Measurements from ENCODE around the gene UBQLNL. TPM values are rescaled to one million over a fixed set of nuclear protein-coding genes. Genes with fewer than 3 reads are reported as not detected.

Gene UBQLNL
- total and polyA plus RNA-seq, 4 experiments from 2014 or later: 0.47 to 0.50 TPM; not detected in 2

DNA sequence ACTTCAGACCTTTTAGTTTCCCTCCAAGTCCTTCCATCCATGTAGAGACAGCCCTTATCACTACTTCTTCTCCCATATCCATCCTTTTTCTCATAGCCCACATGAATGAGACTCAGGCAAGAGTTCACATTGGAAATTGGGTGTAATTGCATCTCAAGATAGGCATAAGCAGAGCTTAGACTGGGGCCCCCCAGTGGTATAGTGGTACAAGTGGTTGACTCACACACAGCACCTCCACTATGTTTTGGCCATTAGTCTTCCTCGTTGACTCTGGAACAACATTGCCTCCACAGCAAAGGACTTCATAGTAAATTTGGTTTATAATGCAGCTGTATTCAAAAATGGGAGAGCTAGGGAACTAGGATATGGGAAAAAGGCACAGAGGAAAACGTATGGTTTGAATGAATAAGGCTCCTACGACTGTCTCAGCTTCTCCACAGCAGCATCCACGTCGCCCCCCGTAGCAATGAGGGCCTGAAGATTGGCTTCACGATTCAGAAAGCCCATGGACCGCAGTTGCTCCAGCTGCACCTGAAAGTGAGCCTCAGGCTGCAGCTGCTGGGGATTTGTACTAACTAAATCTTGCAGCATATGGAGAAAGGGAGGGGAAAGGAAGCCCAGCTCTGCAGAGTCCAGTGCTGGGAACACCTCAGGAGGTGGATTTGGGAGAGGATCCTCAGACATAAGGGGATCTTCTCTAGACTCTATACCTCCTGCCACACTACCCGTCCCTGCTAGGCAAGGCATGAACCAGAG, 9.1 kb downstream of the UBQLNL start:
- peaks cover 8 to 11% of the 10 kb centered on the region in 2 donors for H3K27me3 Mint-ChIP-seq
- Histone ChIP-seq H3K27me3 (ENCODE audit: insufficient read depth, low read length) (no peaks in the 10 kb centered on the region), H3K4me1 (ENCODE audit: insufficient read depth, low read length) (no peaks in the 10 kb centered on the region), H3K36me3 (ENCODE audit: insufficient read depth, low read length) (no peaks in the 10 kb centered on the region), H3K4me3 (ENCODE audit: low read length in 2 of 2) (no peak overlapping the region), H3K9me3 (ENCODE audit: control insufficient read depth in 1 of 2, low read length in 2 of 2) (no peaks in the 10 kb centered on the region), H3K27ac (ENCODE audit: low read depth, low read length) (no peak overlapping the region)
- no peaks in the 10 kb centered on the region for H3K4me1 Mint-ChIP-seq
- intact Hi-C loops (cut with micrococcal nuclease): no loop called here
- no peak overlapping the region for H3K27ac Mint-ChIP-seq
- ChIA-PET CTCF (ENCODE audit: partially characterized antibody) (no interaction called here), POLR2A (ENCODE audit: partially characterized antibody) (no interaction called here)
- no peak overlapping the region for H3K4me3 Mint-ChIP-seq
- H3K36me3 Mint-ChIP-seq: no peaks in the 10 kb centered on the region
- no peaks in the 10 kb centered on the region for H3K9me3 Mint-ChIP-seq
- DNase-seq: no peak

DNA sequence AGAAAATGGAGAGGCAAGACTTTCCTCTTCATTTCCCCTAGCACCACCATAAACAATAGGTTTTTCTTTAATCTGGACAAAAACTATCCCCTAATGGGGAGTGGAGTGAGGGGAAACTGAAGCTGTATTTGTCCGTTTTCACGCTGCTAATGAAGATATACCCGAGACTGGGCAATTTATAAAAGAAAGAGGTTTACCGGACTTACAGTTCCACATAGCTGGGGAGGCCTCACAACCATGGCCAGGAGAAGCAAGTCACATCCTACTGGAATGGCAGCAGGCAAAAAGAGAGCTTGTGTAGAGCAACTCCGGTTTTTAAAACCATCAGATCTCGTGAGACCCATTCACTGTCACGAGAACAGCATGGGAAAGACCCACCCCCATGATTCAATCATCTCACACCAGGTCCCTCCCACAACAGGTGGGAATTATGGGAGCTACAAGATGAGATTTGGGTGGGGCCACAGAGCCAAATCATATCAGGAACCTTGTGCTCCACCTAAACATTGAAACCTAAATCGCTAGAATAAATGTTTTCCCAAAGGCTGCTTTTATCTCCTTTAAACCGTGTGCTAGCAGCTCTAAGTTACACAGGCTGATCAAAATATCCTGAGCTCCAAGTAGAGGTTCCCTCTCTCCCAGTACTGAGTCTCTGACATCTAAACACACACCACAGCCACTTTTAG, 11.0 kb downstream of the UBQLNL start:
- ChIA-PET POLR2A (ENCODE audit: partially characterized antibody) (no interaction called here), CTCF (ENCODE audit: partially characterized antibody) (no interaction called here)
- Mint-ChIP-seq H3K36me3 (no peaks in the 10 kb centered on the region), H3K27ac (no peak overlapping the region), H3K9me3 (no peaks in the 10 kb centered on the region), H3K4me1 (no peaks in the 10 kb centered on the region), H3K4me3 (no peak overlapping the region), H3K27me3 (peaks cover 8 to 11% of the 10 kb centered on the region in 2 donors)
- no peak overlapping the region for H3K4me3 ChIP-seq (ENCODE audit: low read length in 2 of 2)
- H3K36me3 ChIP-seq (ENCODE audit: insufficient read depth, low read length): no peaks in the 10 kb centered on the region
- H3K4me1 ChIP-seq (ENCODE audit: insufficient read depth, low read length): no peaks in the 10 kb centered on the region
- intact Hi-C loops (cut with micrococcal nuclease): no loop called here
- H3K9me3 ChIP-seq (ENCODE audit: control insufficient read depth in 1 of 2, low read length in 2 of 2): no peaks in the 10 kb centered on the region
- no peaks in the 10 kb centered on the region for H3K27me3 ChIP-seq (ENCODE audit: insufficient read depth, low read length)
- no peak overlapping the region for H3K27ac ChIP-seq (ENCODE audit: low read depth, low read length)
- no peak for DNase-seq

DNA sequence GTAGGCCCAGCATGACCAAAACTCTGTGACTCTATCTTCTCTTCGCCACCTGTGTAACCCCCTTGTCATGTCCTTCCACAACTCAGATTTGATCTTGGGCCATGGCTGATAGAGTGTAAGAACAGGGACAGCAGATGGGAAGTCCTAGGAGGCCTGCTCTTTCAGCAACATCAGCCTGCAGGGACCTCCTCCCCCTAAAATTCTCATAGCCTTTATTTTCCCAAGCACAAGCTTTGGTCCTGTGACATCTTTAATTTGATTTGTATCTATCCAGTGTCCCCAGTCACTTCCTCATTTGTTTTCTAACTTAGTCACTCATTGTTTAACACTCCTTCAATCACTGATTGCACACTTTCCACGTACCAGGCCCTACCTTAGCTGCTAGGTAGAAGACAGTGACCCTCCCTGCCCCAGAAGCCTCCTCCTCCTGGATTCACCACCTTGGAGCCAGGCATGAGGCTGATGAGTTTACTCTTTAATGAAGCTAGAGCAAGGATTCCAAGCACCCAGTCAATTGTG, 12.0 kb downstream of the UBQLNL start:
- Histone ChIP-seq H3K36me3 (ENCODE audit: insufficient read depth, low read length) (no peaks in the 10 kb centered on the region), H3K27ac (ENCODE audit: low read depth, low read length) (no peak overlapping the region), H3K4me3 (ENCODE audit: low read length in 2 of 2) (no peak overlapping the region), H3K4me1 (ENCODE audit: insufficient read depth, low read length) (no peaks in the 10 kb centered on the region), H3K9me3 (ENCODE audit: control insufficient read depth in 1 of 2, low read length in 2 of 2) (no peaks in the 10 kb centered on the region), H3K27me3 (ENCODE audit: insufficient read depth, low read length) (no peaks in the 10 kb centered on the region)
- intact Hi-C loops (cut with micrococcal nuclease): no loop called here
- no peaks in the 10 kb centered on the region for H3K4me1 Mint-ChIP-seq
- H3K36me3 Mint-ChIP-seq: no peaks in the 10 kb centered on the region
- ChIA-PET POLR2A (ENCODE audit: partially characterized antibody) (no interaction called here), CTCF (ENCODE audit: partially characterized antibody) (no interaction called here)
- no peak overlapping the region for H3K4me3 Mint-ChIP-seq
- no peak for DNase-seq
- no peaks in the 10 kb centered on the region for H3K9me3 Mint-ChIP-seq
- H3K27ac Mint-ChIP-seq: no peak overlapping the region
- H3K27me3 Mint-ChIP-seq: peaks cover 7 to 11% of the 10 kb centered on the region in 2 donors

DNA sequence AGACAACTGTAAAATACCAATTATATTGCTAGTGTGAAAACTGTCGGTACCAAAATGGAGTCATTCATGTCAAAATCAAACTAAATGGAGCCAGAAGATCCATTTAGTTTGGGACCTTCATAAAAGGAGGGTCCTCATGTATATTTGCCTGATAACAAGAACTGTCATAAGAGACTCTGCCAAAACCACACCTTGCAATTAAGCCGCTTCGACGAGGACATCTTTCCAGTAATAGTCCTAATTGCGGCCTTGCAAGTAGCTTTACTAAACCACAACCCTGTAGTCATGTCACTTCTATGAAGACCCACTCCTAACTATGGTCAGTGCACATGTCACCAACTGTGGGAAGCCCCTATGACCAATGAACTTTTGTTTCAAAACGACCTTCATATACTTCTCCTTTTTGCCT, 16.1 kb downstream of the UBQLNL start:
- CTCF ChIA-PET (ENCODE audit: partially characterized antibody): no interaction called here
- Mint-ChIP-seq H3K27me3 (peaks cover 4 to 6% of the 10 kb centered on the region in 2 donors), H3K36me3 (no peaks in the 10 kb centered on the region), H3K27ac (peak overlapping the region in 1 of 7 donors; percentile 43), H3K9me3 (no peaks in the 10 kb centered on the region), H3K4me1 (no peaks in the 10 kb centered on the region), H3K4me3 (no peak overlapping the region)
- H3K9me3 ChIP-seq (ENCODE audit: control insufficient read depth in 1 of 2, low read length in 2 of 2): no peaks in the 10 kb centered on the region
- no peaks in the 10 kb centered on the region for H3K36me3 ChIP-seq (ENCODE audit: insufficient read depth, low read length)
- POLR2A ChIA-PET (ENCODE audit: partially characterized antibody): no interaction called here
- H3K27me3 ChIP-seq (ENCODE audit: insufficient read depth, low read length): no peaks in the 10 kb centered on the region
- DNase-seq: no peak
- H3K4me1 ChIP-seq (ENCODE audit: insufficient read depth, low read length): no peaks in the 10 kb centered on the region
- intact Hi-C loops (cut with micrococcal nuclease): no loop called here
- no peak overlapping the region for H3K27ac ChIP-seq (ENCODE audit: low read depth, low read length)
- no peak overlapping the region for H3K4me3 ChIP-seq (ENCODE audit: low read length in 2 of 2)

DNA sequence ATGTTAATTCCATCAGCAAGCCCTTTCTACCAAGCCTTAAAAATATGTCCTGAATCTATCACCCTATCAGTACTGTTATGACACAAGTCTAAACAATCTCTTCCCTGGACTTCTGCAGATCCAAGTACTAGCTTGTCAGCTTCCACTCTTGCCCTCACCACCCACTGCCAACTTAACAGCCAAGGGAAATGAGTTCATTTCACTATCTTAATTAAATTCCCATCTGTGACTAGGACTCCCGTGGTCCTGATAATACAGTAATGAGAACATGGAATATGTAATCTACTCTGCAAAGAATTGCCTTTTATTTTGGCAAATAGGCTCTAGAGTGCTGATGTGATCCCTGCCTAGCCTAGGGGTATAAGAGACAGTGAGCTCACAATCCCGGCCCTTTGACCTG, 16.8 kb downstream of the UBQLNL start:
- Histone ChIP-seq H3K4me1 (ENCODE audit: insufficient read depth, low read length) (no peaks in the 10 kb centered on the region), H3K27ac (ENCODE audit: low read depth, low read length) (no peak overlapping the region), H3K27me3 (ENCODE audit: insufficient read depth, low read length) (no peaks in the 10 kb centered on the region), H3K9me3 (ENCODE audit: control insufficient read depth in 1 of 2, low read length in 2 of 2) (no peaks in the 10 kb centered on the region), H3K4me3 (ENCODE audit: low read length in 2 of 2) (no peak overlapping the region), H3K36me3 (ENCODE audit: insufficient read depth, low read length) (no peaks in the 10 kb centered on the region)
- no peak overlapping the region for H3K27ac Mint-ChIP-seq
- H3K27me3 Mint-ChIP-seq: peaks cover 2 to 3% of the 10 kb centered on the region in 2 donors
- ChIA-PET POLR2A (ENCODE audit: partially characterized antibody) (no interaction called here), CTCF (ENCODE audit: partially characterized antibody) (no interaction called here)
- H3K36me3 Mint-ChIP-seq: no peaks in the 10 kb centered on the region
- no peaks in the 10 kb centered on the region for H3K4me1 Mint-ChIP-seq
- no peak for DNase-seq
- intact Hi-C loops (cut with micrococcal nuclease): loop anchor here (10.0 kb wide), 1 partner anchor 65 kb away; no protein-coding TSS in a partner anchor
- H3K9me3 Mint-ChIP-seq: no peaks in the 10 kb centered on the region
- no peak overlapping the region for H3K4me3 Mint-ChIP-seq

DNA sequence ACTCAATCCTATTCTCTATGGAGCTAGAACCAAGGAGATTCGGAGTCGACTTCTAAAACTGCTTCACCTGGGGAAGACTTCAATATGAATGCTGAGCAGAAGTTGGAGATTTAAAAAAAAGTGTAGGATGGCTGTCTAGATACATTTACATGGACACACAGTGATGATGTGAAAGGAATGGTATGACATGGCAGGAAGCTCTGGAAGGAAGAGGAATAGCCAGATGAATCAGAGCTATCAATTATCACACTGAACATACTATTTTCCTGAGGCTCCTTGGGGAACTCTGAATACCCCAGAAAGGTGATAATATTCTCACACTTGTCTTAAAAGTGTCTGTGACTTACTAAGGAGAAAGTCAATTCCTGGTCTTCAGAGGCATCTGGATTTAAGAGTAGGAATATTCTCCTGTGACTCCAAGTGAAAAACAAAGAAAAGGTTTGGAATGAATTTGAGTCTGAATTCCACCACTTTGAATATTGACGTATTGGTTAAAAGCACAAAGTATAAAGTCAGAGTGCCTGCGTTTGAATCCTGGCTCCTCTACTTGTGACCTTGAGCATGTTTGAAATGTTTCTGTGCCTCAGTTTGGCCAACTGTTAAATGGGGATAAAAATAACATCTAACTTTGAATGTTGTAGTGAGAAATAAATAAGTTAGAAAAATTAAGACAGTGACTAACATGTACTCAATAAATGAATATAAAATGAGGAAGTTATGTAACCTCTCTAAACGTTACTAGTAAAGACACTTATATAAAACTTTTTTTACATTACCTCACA, 26.7 kb downstream of the UBQLNL start:
- H3K36me3 ChIP-seq (ENCODE audit: insufficient read depth, low read length): no peaks in the 10 kb centered on the region
- H3K27me3 ChIP-seq (ENCODE audit: insufficient read depth, low read length): no peaks in the 10 kb centered on the region
- no peak overlapping the region for H3K27ac ChIP-seq (ENCODE audit: low read depth, low read length)
- H3K27me3 Mint-ChIP-seq: peaks cover 0 to 11% of the 10 kb centered on the region in 2 donors
- DNase-seq: no peak
- intact Hi-C loops (cut with micrococcal nuclease): loop anchor here (10.0 kb wide), 1 partner anchor 55 kb away; no protein-coding TSS in a partner anchor
- no peaks in the 10 kb centered on the region for H3K4me1 ChIP-seq (ENCODE audit: insufficient read depth, low read length)
- POLR2A ChIA-PET (ENCODE audit: partially characterized antibody): no interaction called here
- H3K36me3 Mint-ChIP-seq: no peaks in the 10 kb centered on the region
- no peak overlapping the region for H3K27ac Mint-ChIP-seq
- H3K9me3 Mint-ChIP-seq: no peaks in the 10 kb centered on the region
- CTCF ChIA-PET (ENCODE audit: partially characterized antibody): no interaction called here
- H3K4me1 Mint-ChIP-seq: no peaks in the 10 kb centered on the region
- H3K4me3 Mint-ChIP-seq: no peak overlapping the region
- no peak overlapping the region for H3K4me3 ChIP-seq (ENCODE audit: low read length in 2 of 2)
- H3K9me3 ChIP-seq (ENCODE audit: control insufficient read depth in 1 of 2, low read length in 2 of 2): no peaks in the 10 kb centered on the region

DNA sequence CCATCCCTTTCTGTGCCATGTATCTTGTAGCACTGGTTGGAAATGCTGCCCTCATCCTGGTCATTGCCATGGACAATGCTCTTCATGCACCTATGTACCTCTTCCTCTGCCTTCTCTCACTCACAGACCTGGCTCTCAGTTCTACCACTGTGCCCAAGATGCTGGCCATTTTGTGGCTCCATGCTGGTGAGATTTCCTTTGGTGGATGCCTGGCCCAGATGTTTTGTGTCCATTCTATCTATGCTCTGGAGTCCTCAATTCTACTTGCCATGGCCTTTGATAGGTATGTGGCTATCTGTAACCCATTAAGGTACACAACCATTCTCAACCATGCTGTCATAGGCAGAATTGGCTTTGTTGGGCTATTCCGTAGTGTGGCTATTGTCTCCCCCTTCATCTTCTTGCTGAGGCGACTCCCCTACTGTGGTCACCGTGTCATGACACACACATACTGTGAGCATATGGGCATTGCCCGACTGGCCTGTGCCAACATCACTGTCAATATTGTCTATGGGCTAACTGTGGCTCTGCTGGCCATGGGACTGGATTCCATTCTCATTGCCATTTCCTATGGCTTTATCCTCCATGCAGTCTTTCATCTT, 27.6 kb downstream of the UBQLNL start:
- Histone ChIP-seq H3K27me3 (ENCODE audit: insufficient read depth, low read length) (no peaks in the 10 kb centered on the region), H3K36me3 (ENCODE audit: insufficient read depth, low read length) (no peaks in the 10 kb centered on the region), H3K27ac (ENCODE audit: low read depth, low read length) (no peak overlapping the region), H3K4me1 (ENCODE audit: insufficient read depth, low read length) (no peaks in the 10 kb centered on the region), H3K9me3 (ENCODE audit: control insufficient read depth in 1 of 2, low read length in 2 of 2) (no peaks in the 10 kb centered on the region), H3K4me3 (ENCODE audit: low read length in 2 of 2) (no peak overlapping the region)
- DNase-seq: peak in 1 of 5 donors; percentile 39
- H3K27ac Mint-ChIP-seq: no peak overlapping the region
- H3K27me3 Mint-ChIP-seq: peaks cover 0 to 9% of the 10 kb centered on the region in 2 donors
- no peaks in the 10 kb centered on the region for H3K4me1 Mint-ChIP-seq
- ChIA-PET POLR2A (ENCODE audit: partially characterized antibody) (no interaction called here), CTCF (ENCODE audit: partially characterized antibody) (no interaction called here)
- no peaks in the 10 kb centered on the region for H3K36me3 Mint-ChIP-seq
- H3K4me3 Mint-ChIP-seq: no peak overlapping the region
- intact Hi-C loops (cut with micrococcal nuclease): no loop called here
- peaks cover 0 to 1% (median 0%) of the 10 kb centered on the region in 8 donors for H3K9me3 Mint-ChIP-seq

All from CD4-positive, alpha-beta memory T cell (primary cell).